NCI-H82 treated with DMSO at 0.1 percent for 48 hours (cell line): Measurements from ENCODE around the gene IQCE.

Experiments
- DNase-seq: peaks from one replicate; lab custom pipeline; 2025; ENCODE audit not compliant: unreplicated experiment; lab: John Stamatoyannopoulos, UW

IQCE gene

DNA sequence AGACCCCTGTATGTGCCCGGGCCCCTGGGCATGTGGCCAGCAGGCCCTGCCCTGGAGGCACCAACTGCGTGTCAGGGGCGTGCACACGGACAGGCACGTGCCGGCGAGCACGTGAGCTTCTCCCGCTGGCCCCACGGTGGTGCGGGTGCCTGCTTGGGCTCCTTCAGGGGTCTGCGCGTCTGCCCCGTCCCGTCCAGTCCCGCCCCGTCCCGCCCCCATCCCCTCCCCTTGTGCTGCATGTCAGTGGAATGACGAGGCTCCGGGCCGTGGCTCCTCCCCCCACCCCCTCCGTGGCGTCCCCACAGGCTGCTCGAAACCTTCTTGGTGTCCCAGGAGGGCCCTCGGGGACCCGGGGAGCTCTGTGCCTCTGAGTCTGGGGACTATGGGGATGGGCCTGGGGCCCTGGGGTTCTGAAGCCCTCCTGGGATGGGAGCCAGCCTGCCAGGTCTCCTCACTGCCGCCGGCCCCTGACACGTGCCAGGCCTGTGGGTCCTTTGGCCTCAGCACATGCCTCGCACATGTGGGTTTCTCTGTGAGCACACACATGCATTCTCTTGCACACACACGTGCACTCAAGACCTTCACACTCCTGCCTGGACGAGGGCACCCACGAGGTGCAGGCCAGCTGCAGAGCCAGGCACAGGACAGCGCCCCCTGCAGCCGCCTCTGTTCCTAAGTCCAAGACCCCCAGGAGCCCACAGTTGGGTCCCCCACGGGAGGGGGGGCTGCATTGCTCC, 101.7 kb downstream of the IQCE start:
- no peak for DNase-seq

DNA sequence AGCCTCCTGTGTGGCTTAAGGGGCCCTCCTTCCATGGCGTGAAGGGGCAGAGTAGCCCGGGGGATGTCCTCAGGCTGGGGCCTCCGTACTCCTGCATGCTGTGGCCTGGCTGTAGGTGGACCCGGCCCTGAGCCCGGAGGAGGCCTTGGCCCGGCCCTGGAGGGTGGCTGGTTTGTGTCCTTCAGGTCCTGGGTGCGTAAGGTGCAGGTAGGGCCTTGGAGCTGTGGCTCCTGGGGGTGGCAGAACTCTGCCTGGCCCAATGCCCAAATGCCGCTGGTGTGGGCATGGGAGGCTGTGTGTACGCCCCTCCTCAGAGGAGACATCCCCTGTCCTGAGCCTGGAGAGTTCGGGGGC, 102.3 kb downstream of the IQCE start:
- DNase-seq: no peak

DNA sequence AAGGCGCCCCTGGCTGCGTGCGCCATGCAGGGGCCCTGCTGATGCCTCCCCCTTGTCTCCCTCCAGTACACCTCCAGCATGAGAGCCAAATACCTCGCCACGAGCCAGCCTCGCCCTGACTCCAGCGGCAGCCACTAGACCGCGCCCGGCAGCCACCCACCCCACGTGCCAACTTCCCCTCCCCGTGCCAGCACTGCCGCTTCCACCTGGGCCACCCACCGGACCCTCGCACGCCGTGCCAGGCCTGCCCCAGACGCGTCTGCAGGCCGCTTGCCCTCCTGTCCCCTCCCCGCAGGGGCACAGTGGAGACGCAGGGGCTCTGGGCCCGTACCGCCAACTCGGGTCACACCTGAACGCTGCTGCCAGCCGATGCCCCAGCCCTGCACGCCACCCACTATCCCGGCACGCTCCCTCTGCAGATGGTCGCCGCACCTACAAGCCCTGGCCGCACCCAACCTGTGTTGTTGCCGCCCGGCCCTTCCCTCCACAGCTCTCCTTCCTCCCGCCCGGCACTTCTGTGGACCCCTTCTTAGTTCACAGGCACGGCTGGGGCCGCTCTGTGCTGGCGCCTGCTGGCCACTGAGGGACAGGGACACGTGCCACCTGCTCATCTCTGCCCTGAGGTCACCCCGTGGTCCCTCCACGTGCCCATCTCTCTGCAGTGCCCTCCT, 103.0 kb downstream of the IQCE start:
- no peak for DNase-seq

DNA sequence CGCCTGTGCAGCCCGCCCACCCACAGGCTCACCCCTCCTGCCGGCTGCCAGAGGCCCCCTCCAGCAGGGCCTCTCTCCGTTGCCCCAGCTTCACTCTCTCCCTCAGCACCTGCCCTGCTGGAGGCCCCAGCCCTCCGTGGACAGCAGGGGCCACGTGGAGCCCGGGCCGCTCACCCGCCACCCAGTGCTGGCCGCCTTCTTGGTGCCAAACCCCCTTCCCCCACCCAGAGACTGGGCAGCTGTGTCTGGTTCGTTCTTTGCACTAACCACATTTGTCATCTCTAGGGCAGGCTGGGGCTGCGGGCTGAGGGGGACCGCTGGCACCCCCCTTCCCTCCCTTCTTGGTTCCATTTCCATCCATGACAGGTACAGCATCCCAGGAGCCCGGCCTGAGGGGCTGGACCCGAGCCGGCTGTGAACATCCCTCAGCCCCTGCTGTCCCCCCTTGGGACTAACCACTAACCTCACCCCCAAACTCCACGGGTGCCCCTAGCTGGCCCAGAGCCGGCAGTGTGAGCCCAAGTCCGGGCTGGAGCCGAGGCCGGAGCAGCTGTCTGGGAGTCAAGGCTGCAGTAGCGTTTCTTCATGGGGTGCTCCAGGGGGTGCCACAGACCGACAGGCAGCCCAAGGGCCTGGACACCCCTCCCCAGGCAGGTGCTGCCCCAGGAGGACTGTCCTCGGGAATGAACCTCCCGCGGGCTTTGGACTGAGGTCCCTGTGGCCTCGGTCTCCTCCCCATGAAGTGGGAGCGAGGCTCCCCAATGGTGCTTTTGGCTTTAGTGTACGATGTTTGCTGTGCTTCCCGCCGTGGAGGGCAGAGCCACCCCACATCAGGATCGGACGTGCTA, 103.7 kb downstream of the IQCE start:
- no peak for DNase-seq

DNA sequence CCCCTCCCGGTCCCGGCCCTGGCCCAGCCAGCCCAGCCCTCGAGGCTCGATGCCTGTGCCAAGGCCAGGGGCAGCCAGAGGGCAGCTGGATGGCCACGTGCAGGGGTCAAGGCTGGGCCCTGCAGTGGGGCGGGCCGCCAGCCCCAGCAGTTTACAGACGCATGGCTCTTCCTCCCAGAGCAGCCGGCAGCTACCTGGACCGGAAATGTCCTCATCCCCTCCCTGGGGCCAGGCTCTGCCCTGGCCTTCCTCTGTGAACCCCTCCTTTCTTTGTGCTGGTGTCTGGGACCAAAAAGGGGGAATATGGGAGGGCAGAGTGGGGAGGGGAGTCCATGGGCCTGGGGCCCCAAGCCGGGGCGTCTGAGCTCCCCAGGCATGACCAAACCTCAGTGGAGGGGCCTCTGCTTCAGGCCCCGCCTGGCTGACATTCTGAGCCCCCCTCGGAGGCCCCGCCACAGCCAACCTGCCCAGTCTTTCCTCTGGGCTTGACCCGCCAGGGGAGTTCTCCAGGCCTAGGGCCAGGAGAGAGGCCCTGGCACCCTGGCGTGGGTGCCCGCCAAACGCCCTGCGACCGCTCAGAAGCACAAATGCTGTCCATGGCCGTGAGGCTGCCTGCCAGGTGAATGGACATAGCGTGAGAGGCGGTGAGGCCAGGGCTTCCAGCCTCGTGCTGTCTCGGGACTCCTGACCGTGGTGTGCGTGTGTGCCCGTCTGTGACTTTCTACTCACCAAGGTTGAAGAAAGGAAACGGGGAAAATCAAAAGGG, 104.5 kb downstream of the IQCE start:
- DNase-seq: no peak

DNA sequence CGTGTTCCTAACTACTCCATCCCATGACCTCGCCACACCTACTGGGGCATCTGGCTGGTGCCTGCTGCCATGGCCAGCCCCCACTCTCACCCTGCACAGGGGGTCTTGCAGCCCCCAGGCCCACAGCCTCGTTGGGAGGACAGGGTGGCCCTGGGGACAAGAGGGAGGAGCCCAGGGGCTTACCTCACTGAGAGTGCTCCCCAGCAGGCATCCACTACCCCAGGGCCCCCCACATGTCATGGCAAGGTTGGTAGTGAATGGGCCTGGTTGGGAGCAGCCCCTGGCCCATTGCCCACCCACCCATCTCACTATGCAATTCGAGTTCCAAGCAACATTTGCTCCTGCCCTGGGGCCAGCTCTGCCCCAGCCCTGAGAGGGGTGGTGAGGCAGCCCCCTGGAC, 105.2 kb downstream of the IQCE start:
- no peak for DNase-seq
